ENCODE results near the gene MYLK.
"Not testable (repeated sequence)": the region's sequence is repeated elsewhere in the genome, so short reads cannot be mapped to it uniquely, and the experiment has no call there.

The MYLK gene

GRCh38 chr3:123706871-123707270 lies 177.3 kb downstream of the MYLK start:
- H4K91ac ChIP-seq (ENCODE audit: low read depth, low read length, poor library complexity), result no peak overlapping the region
- H3K4ac ChIP-seq (ENCODE audit: low read length), result no peak overlapping the region
- H3K9me3 ChIP-seq (replicated peaks in 1 of 2; ENCODE audit: control insufficient read depth in 2 of 2, insufficient read depth in 1 of 2, low read depth in 1 of 2, low read length in 2 of 2), result no peaks in the 10 kb centered on the region
- H2AK5ac ChIP-seq (ENCODE audit: low read depth, low read length), result no peak overlapping the region
- no peak overlapping the region for H3K23ac ChIP-seq (ENCODE audit: low read depth, low read length, poor library complexity)
- no CpG with 5 or more reads among the region's 8 CpGs for WGBS, 2 donors (ENCODE audit: extremely low coverage in 2 of 2, insufficient read length in 2 of 2, insufficient replicate concordance in 1 of 2)
- H2BK120ac ChIP-seq (ENCODE audit: low read depth, low read length), result no peak overlapping the region
- H2BK15ac ChIP-seq (ENCODE audit: low read length), result no peak overlapping the region
- peaks cover 0 to 3% of the 10 kb centered on the region in 2 donors for H3K4me1 ChIP-seq (ENCODE audit: control insufficient read depth in 2 of 2, insufficient read depth in 1 of 2, low read depth in 1 of 2, low read length in 2 of 2)
- H2BK12ac ChIP-seq (ENCODE audit: low read length), result no peak overlapping the region
- DNase-seq (ENCODE audit: low spot score), result no peak
- H3K9ac ChIP-seq (ENCODE audit: low read depth, low read length, poor library complexity), result no peak overlapping the region
- no peak overlapping the region for H3K4me2 ChIP-seq (ENCODE audit: insufficient read depth, low read length, poor library complexity, severe bottlenecking)
- H3K4me3 ChIP-seq (ENCODE audit: low read length in 2 of 2), result no peak overlapping the region
- H3K36me3 ChIP-seq (replicated peaks in 1 of 2; ENCODE audit: control insufficient read depth in 2 of 2, insufficient read depth in 2 of 2, low read length in 2 of 2), result peaks cover 10 to 15% of the 10 kb centered on the region in 2 donors
- H3K18ac ChIP-seq (ENCODE audit: low read length), result no peak overlapping the region
- no peak overlapping the region for H2BK5ac ChIP-seq (ENCODE audit: low read length)
- no peak overlapping the region for H3K14ac ChIP-seq (ENCODE audit: low read length)
- no peak overlapping the region for H3K27ac ChIP-seq (replicated peaks; ENCODE audit: low read length)
- no peaks in the 10 kb centered on the region for H3K27me3 ChIP-seq (ENCODE audit: control insufficient read depth in 3 of 3, insufficient read depth in 3 of 3, low read depth in 1 of 3, low read length in 3 of 3)
- no peak overlapping the region for H2AFZ ChIP-seq (ENCODE audit: low read length)
- H4K8ac ChIP-seq (ENCODE audit: low read depth, low read length), result no peak overlapping the region
- peaks cover 1% of the 10 kb centered on the region for H3K79me1 ChIP-seq (ENCODE audit: low read depth, low read length)

- DNase-seq (ENCODE audit: low spot score), result no peak
- Histone ChIP-seq H3K36me3 (replicated peaks in 1 of 2; ENCODE audit: control insufficient read depth in 2 of 2, insufficient read depth in 2 of 2, low read length in 2 of 2) (peaks cover 10 to 16% of the 10 kb centered on the region in 2 donors), H2AK5ac (ENCODE audit: low read depth, low read length) (no peak overlapping the region), H3K14ac (ENCODE audit: low read length) (no peak overlapping the region), H2BK5ac (ENCODE audit: low read length) (no peak overlapping the region), H3K4me2 (ENCODE audit: insufficient read depth, low read length, poor library complexity, severe bottlenecking) (no peak overlapping the region), H3K4me1 (ENCODE audit: control insufficient read depth in 2 of 2, insufficient read depth in 1 of 2, low read depth in 1 of 2, low read length in 2 of 2) (no peaks in the 10 kb centered on the region), H3K23ac (ENCODE audit: low read depth, low read length, poor library complexity) (no peak overlapping the region), H3K18ac (ENCODE audit: low read length) (no peak overlapping the region), H3K4me3 (ENCODE audit: low read length in 2 of 2) (no peak overlapping the region), H2AFZ (ENCODE audit: low read length) (no peak overlapping the region), H4K91ac (ENCODE audit: low read depth, low read length, poor library complexity) (no peak overlapping the region), H3K27ac (replicated peaks; ENCODE audit: low read length) (no peak overlapping the region), H3K9ac (ENCODE audit: low read depth, low read length, poor library complexity) (no peak overlapping the region), H2BK15ac (ENCODE audit: low read length) (no peak overlapping the region), H2BK120ac (ENCODE audit: low read depth, low read length) (no peak overlapping the region), H2BK12ac (ENCODE audit: low read length) (no peak overlapping the region), H4K8ac (ENCODE audit: low read depth, low read length) (no peak overlapping the region), H3K9me3 (replicated peaks in 1 of 2; ENCODE audit: control insufficient read depth in 2 of 2, insufficient read depth in 1 of 2, low read depth in 1 of 2, low read length in 2 of 2) (no peaks in the 10 kb centered on the region), H3K27me3 (ENCODE audit: control insufficient read depth in 3 of 3, insufficient read depth in 3 of 3, low read depth in 1 of 3, low read length in 3 of 3) (no peaks in the 10 kb centered on the region), H3K79me1 (ENCODE audit: low read depth, low read length) (peaks cover 1% of the 10 kb centered on the region), H3K4ac (ENCODE audit: low read length) (no peak overlapping the region)
- no CpG with 5 or more reads among the region's 12 CpGs for WGBS, 2 donors (ENCODE audit: extremely low coverage in 2 of 2, insufficient read length in 2 of 2, insufficient replicate concordance in 1 of 2)
Observed at GRCh38 chr3:123705488-123706285, 178.4 kb downstream of the MYLK start.

GRCh38 chr3:123703663-123704062 lies 180.5 kb downstream of the MYLK start:
- WGBS, 2 donors (ENCODE audit: extremely low coverage in 2 of 2, insufficient read length in 2 of 2, insufficient replicate concordance in 1 of 2), result no CpG with 5 or more reads among the region's 3 CpGs
- H3K18ac ChIP-seq (ENCODE audit: low read length); H3K4me3 ChIP-seq (ENCODE audit: low read length in 2 of 2); H4K8ac ChIP-seq (ENCODE audit: low read depth, low read length); H2BK12ac ChIP-seq (ENCODE audit: low read length); H3K23ac ChIP-seq (ENCODE audit: low read depth, low read length, poor library complexity); H3K9ac ChIP-seq (ENCODE audit: low read depth, low read length, poor library complexity); H3K79me1 ChIP-seq (ENCODE audit: low read depth, low read length); H2AK5ac ChIP-seq (ENCODE audit: low read depth, low read length); H2BK120ac ChIP-seq (ENCODE audit: low read depth, low read length); H3K4me1 ChIP-seq (ENCODE audit: control insufficient read depth in 2 of 2, insufficient read depth in 1 of 2, low read depth in 1 of 2, low read length in 2 of 2); H4K91ac ChIP-seq (ENCODE audit: low read depth, low read length, poor library complexity); H3K9me3 ChIP-seq (replicated peaks in 1 of 2; ENCODE audit: control insufficient read depth in 2 of 2, insufficient read depth in 1 of 2, low read depth in 1 of 2, low read length in 2 of 2); H3K14ac ChIP-seq (ENCODE audit: low read length); H2BK5ac ChIP-seq (ENCODE audit: low read length); H3K4me2 ChIP-seq (ENCODE audit: insufficient read depth, low read length, poor library complexity, severe bottlenecking); H2BK15ac ChIP-seq (ENCODE audit: low read length); H3K4ac ChIP-seq (ENCODE audit: low read length); H2AFZ ChIP-seq (ENCODE audit: low read length); DNase-seq (ENCODE audit: low spot score); H3K27me3 ChIP-seq (ENCODE audit: control insufficient read depth in 3 of 3, insufficient read depth in 3 of 3, low read depth in 1 of 3, low read length in 3 of 3); H3K27ac ChIP-seq (replicated peaks; ENCODE audit: low read length): not testable (repeated sequence)
- H3K36me3 ChIP-seq (replicated peaks in 1 of 2; ENCODE audit: control insufficient read depth in 2 of 2, insufficient read depth in 2 of 2, low read length in 2 of 2), result peaks cover 13 to 18% of the 10 kb centered on the region in 2 donors

GRCh38 chr3:123702720-123703119 lies 181.4 kb downstream of the MYLK start:
- Histone ChIP-seq H4K8ac (ENCODE audit: low read depth, low read length) (no peak overlapping the region), H3K4me3 (ENCODE audit: low read length in 2 of 2) (no peak overlapping the region), H3K18ac (ENCODE audit: low read length) (no peak overlapping the region), H3K27ac (replicated peaks; ENCODE audit: low read length) (no peak overlapping the region), H3K23ac (ENCODE audit: low read depth, low read length, poor library complexity) (no peak overlapping the region), H3K14ac (ENCODE audit: low read length) (no peak overlapping the region), H3K27me3 (ENCODE audit: control insufficient read depth in 3 of 3, insufficient read depth in 3 of 3, low read depth in 1 of 3, low read length in 3 of 3) (no peaks in the 10 kb centered on the region), H3K4me1 (ENCODE audit: control insufficient read depth in 2 of 2, insufficient read depth in 1 of 2, low read depth in 1 of 2, low read length in 2 of 2) (peaks cover 4 to 6% of the 10 kb centered on the region in 2 donors), H3K9me3 (replicated peaks in 1 of 2; ENCODE audit: control insufficient read depth in 2 of 2, insufficient read depth in 1 of 2, low read depth in 1 of 2, low read length in 2 of 2) (no peaks in the 10 kb centered on the region), H2BK15ac (ENCODE audit: low read length) (no peak overlapping the region), H2BK5ac (ENCODE audit: low read length) (no peak overlapping the region), H3K4me2 (ENCODE audit: insufficient read depth, low read length, poor library complexity, severe bottlenecking) (no peak overlapping the region), H4K91ac (ENCODE audit: low read depth, low read length, poor library complexity) (no peak overlapping the region), H3K36me3 (replicated peaks in 1 of 2; ENCODE audit: control insufficient read depth in 2 of 2, insufficient read depth in 2 of 2, low read length in 2 of 2) (peaks cover 10 to 15% of the 10 kb centered on the region in 2 donors), H3K4ac (ENCODE audit: low read length) (no peak overlapping the region), H2AK5ac (ENCODE audit: low read depth, low read length) (no peak overlapping the region), H2BK120ac (ENCODE audit: low read depth, low read length) (no peak overlapping the region), H2AFZ (ENCODE audit: low read length) (no peak overlapping the region), H3K9ac (ENCODE audit: low read depth, low read length, poor library complexity) (no peak overlapping the region), H2BK12ac (ENCODE audit: low read length) (no peak overlapping the region), H3K79me1 (ENCODE audit: low read depth, low read length) (peaks cover 2% of the 10 kb centered on the region)
- no CpG with 5 or more reads among the region's 2 CpGs for WGBS, 2 donors (ENCODE audit: extremely low coverage in 2 of 2, insufficient read length in 2 of 2, insufficient replicate concordance in 1 of 2)
- no peak for DNase-seq (ENCODE audit: low spot score)

All from neuronal stem cell (in vitro differentiated cells).